WTC11 (cell line): ENCODE data around the gene ZNF18. TPM values are rescaled to one million over a fixed set of nuclear protein-coding genes. Genes with fewer than 3 reads are reported as not detected.

ENCODE experiments used
- ATAC-seq: fragments of 200-7000 bp; cut with Tn5 transposase; 2 replicates; pipeline ENCODE4 v1.10.0; 2021; ENCODE audit warnings: mild to moderate bottlenecking, moderate library complexity
- CTCF ChIA-PET: fragments of 300-600 bp; sonication (Branson Sonifier 250); formaldehyde crosslinking; loops from one replicate; lab custom pipeline; 2021; ENCODE audit warnings: antibody characterized with exemption; lab: Charles Lee
- POLR2A ChIA-PET: fragments of 350-600 bp; sonication (Branson Sonifier 250); formaldehyde crosslinking; loops from one replicate; lab custom pipeline; 2021; ENCODE audit warnings: antibody characterized with exemption; lab: Charles Lee
- DNase-seq: peaks from one replicate; pipeline ENCODE4 v3.0.0; 2021; ENCODE audit warnings: low spot score
- H3K27ac Mint-ChIP-seq: 2 replicates; pipeline ENCODE4 v1.8.0; 2021; ENCODE audit warnings: mixed read lengths
- H3K27me3 Mint-ChIP-seq: 2 replicates; pipeline ENCODE4 v1.8.0; 2021; ENCODE audit warnings: low read depth, mild to moderate bottlenecking, moderate library complexity, mixed read lengths
- H3K36me3 Mint-ChIP-seq: 2 replicates; pipeline ENCODE4 v1.8.0; 2021; ENCODE audit warnings: mixed read lengths
- H3K4me1 Mint-ChIP-seq: 2 replicates; pipeline ENCODE4 v1.8.0; 2022; ENCODE audit warnings: mixed read lengths
- H3K4me3 Mint-ChIP-seq: 2 replicates; pipeline ENCODE4 v1.8.0; 2021; ENCODE audit warnings: mild to moderate bottlenecking, moderate library complexity, mixed read lengths
- H3K9me3 Mint-ChIP-seq: 2 replicates; pipeline ENCODE4 v1.8.0; 2021; ENCODE audit warnings: mixed read lengths
- CREM ChIP-seq: sonication (generic); formaldehyde crosslinking; IDR thresholded peaks from 2 replicates; pipeline ENCODE4 v1.8.1; 2022; ENCODE audit warnings: mild to moderate bottlenecking, missing genetic modification reagents, moderate library complexity
- ELF4 ChIP-seq: sonication (generic); formaldehyde crosslinking; IDR thresholded peaks from 2 replicates; pipeline ENCODE4 v1.8.1; 2022; ENCODE audit warnings: low read depth, mild to moderate bottlenecking, moderate library complexity, missing genetic modification reagents
- ESRRA ChIP-seq: sonication (generic); formaldehyde crosslinking; IDR thresholded peaks from 2 replicates; pipeline ENCODE4 v1.8.1; 2022; ENCODE audit warnings: mild to moderate bottlenecking, missing genetic modification reagents, borderline replicate concordance
- NFYB ChIP-seq: sonication (generic); formaldehyde crosslinking; conservative IDR thresholded peaks from 2 replicates; pipeline ENCODE4 v1.8.0; 2022; ENCODE audit warnings: low read depth, missing genetic modification reagents
- NR1H2 ChIP-seq: sonication (generic); formaldehyde crosslinking; IDR thresholded peaks from 2 replicates; pipeline ENCODE4 v1.9.0; 2021; ENCODE audit warnings: mild to moderate bottlenecking, moderate library complexity, missing genetic modification reagents
- NR3C1 ChIP-seq: sonication (generic); formaldehyde crosslinking; conservative IDR thresholded peaks from 2 replicates; pipeline ENCODE4 v1.8.1; 2023; ENCODE audit warnings: low read depth, mild to moderate bottlenecking, missing genetic modification reagents
- PRRX2 ChIP-seq: fragments of 250-450 bp; sonication (Bioruptor Pico); IDR thresholded peaks from 2 replicates; pipeline ENCODE4 v1.8.0; 2021; ENCODE audit warnings: mild to moderate bottlenecking
- SMAD3 ChIP-seq: sonication (generic); formaldehyde crosslinking; IDR thresholded peaks from 2 replicates; pipeline ENCODE4 v1.8.0; 2022; ENCODE audit warnings: missing genetic modification reagents, mild to moderate bottlenecking, borderline replicate concordance
- SP1 ChIP-seq: sonication (generic); formaldehyde crosslinking; conservative IDR thresholded peaks from 2 replicates; pipeline ENCODE4 v1.8.1; 2022; ENCODE audit warnings: missing genetic modification reagents
- ZNF138 ChIP-seq: sonication (generic); formaldehyde crosslinking; conservative IDR thresholded peaks from 2 replicates; pipeline ENCODE4 v1.8.1; 2022; ENCODE audit warnings: mild to moderate bottlenecking, moderate library complexity, missing genetic modification reagents
- total RNA-seq: library from RNA; stranded (reverse); gene quantifications from 3 replicates; pipeline ENCODE4 v1.2.3, GENCODE V29; 2021
- TF ChIP-seq, protein P1 (sequence below): sonication (generic); formaldehyde crosslinking; conservative IDR thresholded peaks from 2 replicates; pipeline ENCODE4 v1.8.1; 2023; ENCODE audit warnings: mild to moderate bottlenecking, low read depth, missing genetic modification reagents, moderate library complexity
- TF ChIP-seq, protein P2 (sequence below): sonication (generic); formaldehyde crosslinking; IDR thresholded peaks from 2 replicates; pipeline ENCODE4 v1.8.1; 2023; ENCODE audit warnings: mild to moderate bottlenecking, missing genetic modification reagents
- TF ChIP-seq, protein P3 (sequence below): sonication (generic); formaldehyde crosslinking; IDR thresholded peaks from 2 replicates; pipeline ENCODE4 v1.8.1; 2022; ENCODE audit warnings: mild to moderate bottlenecking, missing genetic modification reagents, moderate library complexity, borderline replicate concordance
- TF ChIP-seq, protein P4 (sequence below): sonication (generic); formaldehyde crosslinking; IDR thresholded peaks from 2 replicates; pipeline ENCODE4 v1.8.0; 2022; ENCODE audit warnings: mild to moderate bottlenecking, missing genetic modification reagents
- TF ChIP-seq, protein P5 (sequence below): sonication (generic); formaldehyde crosslinking; IDR thresholded peaks from 2 replicates; pipeline ENCODE4 v1.8.1; 2023; ENCODE audit warnings: mild to moderate bottlenecking, missing genetic modification reagents, borderline replicate concordance
- TF ChIP-seq, protein P6 (sequence below): sonication (generic); formaldehyde crosslinking; IDR thresholded peaks from 2 replicates; pipeline ENCODE4 v1.8.0; 2022; ENCODE audit warnings: mild to moderate bottlenecking, missing genetic modification reagents
- TF ChIP-seq, protein P7 (sequence below): fragments of 250-450 bp; sonication (Bioruptor Pico); IDR thresholded peaks from 2 replicates; pipeline ENCODE4 v1.9.0; 2021; ENCODE audit warnings: mild to moderate bottlenecking
- TF ChIP-seq, protein P8 (sequence below): sonication (generic); formaldehyde crosslinking; IDR thresholded peaks from 2 replicates; pipeline ENCODE4 v1.8.0; 2022; ENCODE audit warnings: mild to moderate bottlenecking, missing genetic modification reagents
- TF ChIP-seq, protein P9 (sequence below): sonication (generic); formaldehyde crosslinking; IDR thresholded peaks from 2 replicates; pipeline ENCODE4 v1.8.0; 2022; ENCODE audit warnings: missing genetic modification reagents

The ZNF18 gene
- total RNA-seq, 1 experiment from 2014 or later: 13.3 TPM

DNA sequence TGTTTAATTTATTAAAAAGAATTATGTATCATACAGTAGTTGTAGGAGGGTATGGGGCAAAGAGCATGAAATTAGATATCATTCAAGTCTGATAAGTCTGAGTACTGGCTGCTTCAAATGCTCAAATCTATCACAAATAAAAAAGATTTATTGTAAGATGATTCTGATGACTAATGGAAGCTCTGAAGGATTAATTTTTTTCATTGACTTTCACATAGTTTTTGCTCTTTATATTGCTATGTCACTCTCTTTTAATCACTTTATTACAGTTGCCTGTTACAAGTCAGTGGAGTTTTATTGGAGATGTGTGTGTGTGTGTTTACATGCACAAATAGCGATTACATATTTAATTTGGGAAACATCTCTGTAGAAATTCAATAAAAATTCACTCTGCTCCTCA is 38.4 kb upstream of the ZNF18 start:
- ChIA-PET POLR2A (no interaction called here), CTCF (no interaction called here)
- H3K9me3 Mint-ChIP-seq: no peaks in the 10 kb centered on the region
- peaks cover 17% of the 10 kb centered on the region for H3K4me1 Mint-ChIP-seq
- H3K27ac Mint-ChIP-seq: no peak overlapping the region
- no peaks in the 10 kb centered on the region; the same call in 1 of the 2 replicates for H3K36me3 Mint-ChIP-seq
- no peak for DNase-seq
- no peak overlapping the region for H3K4me3 Mint-ChIP-seq
- ATAC-seq: no peak
- no peaks in the 10 kb centered on the region for H3K27me3 Mint-ChIP-seq
- TF ChIP-seq NR3C1 (CRISPR knock-in tag) (no peak), NFYB (CRISPR knock-in tag) (no peak), NR1H2 (no peak), SP1 (no peak), PRRX2 (CRISPR knock-in tag) (no peak), ESRRA (no peak), ZNF138 (CRISPR knock-in tag) (no peak), ELF4 (CRISPR knock-in tag) (no peak), CREM (CRISPR knock-in tag) (no peak), SMAD3 (CRISPR knock-in tag) (no peak)
- TF ChIP-seq, protein P1, sequence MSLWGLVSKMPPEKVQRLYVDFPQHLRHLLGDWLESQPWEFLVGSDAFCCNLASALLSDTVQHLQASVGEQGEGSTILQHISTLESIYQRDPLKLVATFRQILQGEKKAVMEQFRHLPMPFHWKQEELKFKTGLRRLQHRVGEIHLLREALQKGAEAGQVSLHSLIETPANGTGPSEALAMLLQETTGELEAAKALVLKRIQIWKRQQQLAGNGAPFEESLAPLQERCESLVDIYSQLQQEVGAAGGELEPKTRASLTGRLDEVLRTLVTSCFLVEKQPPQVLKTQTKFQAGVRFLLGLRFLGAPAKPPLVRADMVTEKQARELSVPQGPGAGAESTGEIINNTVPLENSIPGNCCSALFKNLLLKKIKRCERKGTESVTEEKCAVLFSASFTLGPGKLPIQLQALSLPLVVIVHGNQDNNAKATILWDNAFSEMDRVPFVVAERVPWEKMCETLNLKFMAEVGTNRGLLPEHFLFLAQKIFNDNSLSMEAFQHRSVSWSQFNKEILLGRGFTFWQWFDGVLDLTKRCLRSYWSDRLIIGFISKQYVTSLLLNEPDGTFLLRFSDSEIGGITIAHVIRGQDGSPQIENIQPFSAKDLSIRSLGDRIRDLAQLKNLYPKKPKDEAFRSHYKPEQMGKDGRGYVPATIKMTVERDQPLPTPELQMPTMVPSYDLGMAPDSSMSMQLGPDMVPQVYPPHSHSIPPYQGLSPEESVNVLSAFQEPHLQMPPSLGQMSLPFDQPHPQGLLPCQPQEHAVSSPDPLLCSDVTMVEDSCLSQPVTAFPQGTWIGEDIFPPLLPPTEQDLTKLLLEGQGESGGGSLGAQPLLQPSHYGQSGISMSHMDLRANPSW (CRISPR knock-in tag): no peak
- TF ChIP-seq, protein P2, sequence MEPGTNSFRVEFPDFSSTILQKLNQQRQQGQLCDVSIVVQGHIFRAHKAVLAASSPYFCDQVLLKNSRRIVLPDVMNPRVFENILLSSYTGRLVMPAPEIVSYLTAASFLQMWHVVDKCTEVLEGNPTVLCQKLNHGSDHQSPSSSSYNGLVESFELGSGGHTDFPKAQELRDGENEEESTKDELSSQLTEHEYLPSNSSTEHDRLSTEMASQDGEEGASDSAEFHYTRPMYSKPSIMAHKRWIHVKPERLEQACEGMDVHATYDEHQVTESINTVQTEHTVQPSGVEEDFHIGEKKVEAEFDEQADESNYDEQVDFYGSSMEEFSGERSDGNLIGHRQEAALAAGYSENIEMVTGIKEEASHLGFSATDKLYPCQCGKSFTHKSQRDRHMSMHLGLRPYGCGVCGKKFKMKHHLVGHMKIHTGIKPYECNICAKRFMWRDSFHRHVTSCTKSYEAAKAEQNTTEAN (CRISPR knock-in tag): no peak
- TF ChIP-seq, protein P3, sequence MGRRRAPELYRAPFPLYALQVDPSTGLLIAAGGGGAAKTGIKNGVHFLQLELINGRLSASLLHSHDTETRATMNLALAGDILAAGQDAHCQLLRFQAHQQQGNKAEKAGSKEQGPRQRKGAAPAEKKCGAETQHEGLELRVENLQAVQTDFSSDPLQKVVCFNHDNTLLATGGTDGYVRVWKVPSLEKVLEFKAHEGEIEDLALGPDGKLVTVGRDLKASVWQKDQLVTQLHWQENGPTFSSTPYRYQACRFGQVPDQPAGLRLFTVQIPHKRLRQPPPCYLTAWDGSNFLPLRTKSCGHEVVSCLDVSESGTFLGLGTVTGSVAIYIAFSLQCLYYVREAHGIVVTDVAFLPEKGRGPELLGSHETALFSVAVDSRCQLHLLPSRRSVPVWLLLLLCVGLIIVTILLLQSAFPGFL: no peak
- TF ChIP-seq, protein P4, sequence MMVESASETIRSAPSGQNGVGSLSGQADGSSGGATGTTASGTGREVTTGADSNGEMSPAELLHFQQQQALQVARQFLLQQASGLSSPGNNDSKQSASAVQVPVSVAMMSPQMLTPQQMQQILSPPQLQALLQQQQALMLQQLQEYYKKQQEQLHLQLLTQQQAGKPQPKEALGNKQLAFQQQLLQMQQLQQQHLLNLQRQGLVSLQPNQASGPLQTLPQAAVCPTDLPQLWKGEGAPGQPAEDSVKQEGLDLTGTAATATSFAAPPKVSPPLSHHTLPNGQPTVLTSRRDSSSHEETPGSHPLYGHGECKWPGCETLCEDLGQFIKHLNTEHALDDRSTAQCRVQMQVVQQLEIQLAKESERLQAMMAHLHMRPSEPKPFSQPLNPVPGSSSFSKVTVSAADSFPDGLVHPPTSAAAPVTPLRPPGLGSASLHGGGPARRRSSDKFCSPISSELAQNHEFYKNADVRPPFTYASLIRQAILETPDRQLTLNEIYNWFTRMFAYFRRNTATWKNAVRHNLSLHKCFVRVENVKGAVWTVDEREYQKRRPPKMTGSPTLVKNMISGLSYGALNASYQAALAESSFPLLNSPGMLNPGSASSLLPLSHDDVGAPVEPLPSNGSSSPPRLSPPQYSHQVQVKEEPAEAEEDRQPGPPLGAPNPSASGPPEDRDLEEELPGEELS: no peak
- TF ChIP-seq, protein P5, sequence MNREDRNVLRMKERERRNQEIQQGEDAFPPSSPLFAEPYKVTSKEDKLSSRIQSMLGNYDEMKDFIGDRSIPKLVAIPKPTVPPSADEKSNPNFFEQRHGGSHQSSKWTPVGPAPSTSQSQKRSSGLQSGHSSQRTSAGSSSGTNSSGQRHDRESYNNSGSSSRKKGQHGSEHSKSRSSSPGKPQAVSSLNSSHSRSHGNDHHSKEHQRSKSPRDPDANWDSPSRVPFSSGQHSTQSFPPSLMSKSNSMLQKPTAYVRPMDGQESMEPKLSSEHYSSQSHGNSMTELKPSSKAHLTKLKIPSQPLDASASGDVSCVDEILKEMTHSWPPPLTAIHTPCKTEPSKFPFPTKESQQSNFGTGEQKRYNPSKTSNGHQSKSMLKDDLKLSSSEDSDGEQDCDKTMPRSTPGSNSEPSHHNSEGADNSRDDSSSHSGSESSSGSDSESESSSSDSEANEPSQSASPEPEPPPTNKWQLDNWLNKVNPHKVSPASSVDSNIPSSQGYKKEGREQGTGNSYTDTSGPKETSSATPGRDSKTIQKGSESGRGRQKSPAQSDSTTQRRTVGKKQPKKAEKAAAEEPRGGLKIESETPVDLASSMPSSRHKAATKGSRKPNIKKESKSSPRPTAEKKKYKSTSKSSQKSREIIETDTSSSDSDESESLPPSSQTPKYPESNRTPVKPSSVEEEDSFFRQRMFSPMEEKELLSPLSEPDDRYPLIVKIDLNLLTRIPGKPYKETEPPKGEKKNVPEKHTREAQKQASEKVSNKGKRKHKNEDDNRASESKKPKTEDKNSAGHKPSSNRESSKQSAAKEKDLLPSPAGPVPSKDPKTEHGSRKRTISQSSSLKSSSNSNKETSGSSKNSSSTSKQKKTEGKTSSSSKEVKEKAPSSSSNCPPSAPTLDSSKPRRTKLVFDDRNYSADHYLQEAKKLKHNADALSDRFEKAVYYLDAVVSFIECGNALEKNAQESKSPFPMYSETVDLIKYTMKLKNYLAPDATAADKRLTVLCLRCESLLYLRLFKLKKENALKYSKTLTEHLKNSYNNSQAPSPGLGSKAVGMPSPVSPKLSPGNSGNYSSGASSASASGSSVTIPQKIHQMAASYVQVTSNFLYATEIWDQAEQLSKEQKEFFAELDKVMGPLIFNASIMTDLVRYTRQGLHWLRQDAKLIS (CRISPR knock-in tag): no peak
- TF ChIP-seq, protein P6, sequence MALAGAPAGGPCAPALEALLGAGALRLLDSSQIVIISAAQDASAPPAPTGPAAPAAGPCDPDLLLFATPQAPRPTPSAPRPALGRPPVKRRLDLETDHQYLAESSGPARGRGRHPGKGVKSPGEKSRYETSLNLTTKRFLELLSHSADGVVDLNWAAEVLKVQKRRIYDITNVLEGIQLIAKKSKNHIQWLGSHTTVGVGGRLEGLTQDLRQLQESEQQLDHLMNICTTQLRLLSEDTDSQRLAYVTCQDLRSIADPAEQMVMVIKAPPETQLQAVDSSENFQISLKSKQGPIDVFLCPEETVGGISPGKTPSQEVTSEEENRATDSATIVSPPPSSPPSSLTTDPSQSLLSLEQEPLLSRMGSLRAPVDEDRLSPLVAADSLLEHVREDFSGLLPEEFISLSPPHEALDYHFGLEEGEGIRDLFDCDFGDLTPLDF (CRISPR knock-in tag): no peak
- TF ChIP-seq, protein P7, sequence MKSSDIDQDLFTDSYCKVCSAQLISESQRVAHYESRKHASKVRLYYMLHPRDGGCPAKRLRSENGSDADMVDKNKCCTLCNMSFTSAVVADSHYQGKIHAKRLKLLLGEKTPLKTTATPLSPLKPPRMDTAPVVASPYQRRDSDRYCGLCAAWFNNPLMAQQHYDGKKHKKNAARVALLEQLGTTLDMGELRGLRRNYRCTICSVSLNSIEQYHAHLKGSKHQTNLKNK (CRISPR knock-in tag): no peak
- TF ChIP-seq, protein P8, sequence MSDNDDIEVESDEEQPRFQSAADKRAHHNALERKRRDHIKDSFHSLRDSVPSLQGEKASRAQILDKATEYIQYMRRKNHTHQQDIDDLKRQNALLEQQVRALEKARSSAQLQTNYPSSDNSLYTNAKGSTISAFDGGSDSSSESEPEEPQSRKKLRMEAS (CRISPR knock-in tag): no peak
- TF ChIP-seq, protein P9, sequence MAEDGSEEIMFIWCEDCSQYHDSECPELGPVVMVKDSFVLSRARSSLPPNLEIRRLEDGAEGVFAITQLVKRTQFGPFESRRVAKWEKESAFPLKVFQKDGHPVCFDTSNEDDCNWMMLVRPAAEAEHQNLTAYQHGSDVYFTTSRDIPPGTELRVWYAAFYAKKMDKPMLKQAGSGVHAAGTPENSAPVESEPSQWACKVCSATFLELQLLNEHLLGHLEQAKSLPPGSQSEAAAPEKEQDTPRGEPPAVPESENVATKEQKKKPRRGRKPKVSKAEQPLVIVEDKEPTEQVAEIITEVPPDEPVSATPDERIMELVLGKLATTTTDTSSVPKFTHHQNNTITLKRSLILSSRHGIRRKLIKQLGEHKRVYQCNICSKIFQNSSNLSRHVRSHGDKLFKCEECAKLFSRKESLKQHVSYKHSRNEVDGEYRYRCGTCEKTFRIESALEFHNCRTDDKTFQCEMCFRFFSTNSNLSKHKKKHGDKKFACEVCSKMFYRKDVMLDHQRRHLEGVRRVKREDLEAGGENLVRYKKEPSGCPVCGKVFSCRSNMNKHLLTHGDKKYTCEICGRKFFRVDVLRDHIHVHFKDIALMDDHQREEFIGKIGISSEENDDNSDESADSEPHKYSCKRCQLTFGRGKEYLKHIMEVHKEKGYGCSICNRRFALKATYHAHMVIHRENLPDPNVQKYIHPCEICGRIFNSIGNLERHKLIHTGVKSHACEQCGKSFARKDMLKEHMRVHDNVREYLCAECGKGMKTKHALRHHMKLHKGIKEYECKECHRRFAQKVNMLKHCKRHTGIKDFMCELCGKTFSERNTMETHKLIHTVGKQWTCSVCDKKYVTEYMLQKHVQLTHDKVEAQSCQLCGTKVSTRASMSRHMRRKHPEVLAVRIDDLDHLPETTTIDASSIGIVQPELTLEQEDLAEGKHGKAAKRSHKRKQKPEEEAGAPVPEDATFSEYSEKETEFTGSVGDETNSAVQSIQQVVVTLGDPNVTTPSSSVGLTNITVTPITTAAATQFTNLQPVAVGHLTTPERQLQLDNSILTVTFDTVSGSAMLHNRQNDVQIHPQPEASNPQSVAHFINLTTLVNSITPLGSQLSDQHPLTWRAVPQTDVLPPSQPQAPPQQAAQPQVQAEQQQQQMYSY (CRISPR knock-in tag): no peak
- TF ChIP-seq, all 79 proteins: peak for 0
